Stimulated activated CD4-positive, alpha-beta T cell treated with anti-CD3 and anti-CD28 coated beads, Interleukin-15, amount 100 ng/mL, for 1 hour (primary cell): ENCODE results near the gene KRT3.

Experiments
- DNase-seq, 2 donors: peaks; one replicate each; pipeline ENCODE4 v3.0.0-alpha.2; 2020; ENCODE audit warnings: low read depth in 1 of 2, low spot score in 1 of 2

The KRT3 gene

GRCh38 chr12:52795694-52796428 lies at the start of gene KRT3:
TSS of gene KRT3 (minus strand) at chr12:52796117. CDS start at chr12:52796042, 75 bp downstream.
- DNase-seq, result no peak

- DNase-seq, result no peak
Observed at GRCh38 chr12:52844386-52844785, 48.5 kb upstream of the KRT3 start.

DNA sequence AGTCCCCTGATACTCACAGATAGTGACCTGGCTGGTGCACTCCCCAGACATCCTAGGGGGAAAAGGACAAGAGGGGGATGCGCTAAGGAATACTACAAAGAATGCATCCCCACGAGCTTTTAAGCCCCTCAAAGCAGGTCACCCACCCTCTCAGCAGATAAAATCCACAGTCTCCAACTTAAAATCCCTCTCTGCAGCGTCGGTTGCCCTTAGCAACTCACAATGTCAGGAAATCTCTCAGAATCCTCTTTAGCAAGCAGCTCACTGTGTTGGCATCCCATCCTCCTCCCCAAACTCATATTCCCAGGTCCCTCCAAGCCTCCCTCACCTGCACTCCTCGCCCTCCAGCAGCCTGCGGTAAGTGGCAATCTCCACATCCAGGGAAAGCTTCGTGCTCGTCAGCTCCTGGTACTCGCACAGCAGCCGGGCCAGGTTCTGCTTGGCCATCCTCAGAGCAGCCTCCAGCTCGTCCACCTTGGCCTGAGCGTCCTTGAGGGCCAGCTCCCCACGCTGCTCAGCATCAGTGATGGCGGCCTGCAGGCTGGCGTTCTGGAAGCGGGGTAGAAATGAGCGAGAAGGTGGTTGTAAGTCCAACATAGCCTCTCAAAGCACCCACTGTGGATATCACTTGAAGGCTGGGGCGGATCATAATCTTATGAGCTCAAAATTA lies 43.7 kb upstream of the KRT3 start:
- no peak for DNase-seq

DNA sequence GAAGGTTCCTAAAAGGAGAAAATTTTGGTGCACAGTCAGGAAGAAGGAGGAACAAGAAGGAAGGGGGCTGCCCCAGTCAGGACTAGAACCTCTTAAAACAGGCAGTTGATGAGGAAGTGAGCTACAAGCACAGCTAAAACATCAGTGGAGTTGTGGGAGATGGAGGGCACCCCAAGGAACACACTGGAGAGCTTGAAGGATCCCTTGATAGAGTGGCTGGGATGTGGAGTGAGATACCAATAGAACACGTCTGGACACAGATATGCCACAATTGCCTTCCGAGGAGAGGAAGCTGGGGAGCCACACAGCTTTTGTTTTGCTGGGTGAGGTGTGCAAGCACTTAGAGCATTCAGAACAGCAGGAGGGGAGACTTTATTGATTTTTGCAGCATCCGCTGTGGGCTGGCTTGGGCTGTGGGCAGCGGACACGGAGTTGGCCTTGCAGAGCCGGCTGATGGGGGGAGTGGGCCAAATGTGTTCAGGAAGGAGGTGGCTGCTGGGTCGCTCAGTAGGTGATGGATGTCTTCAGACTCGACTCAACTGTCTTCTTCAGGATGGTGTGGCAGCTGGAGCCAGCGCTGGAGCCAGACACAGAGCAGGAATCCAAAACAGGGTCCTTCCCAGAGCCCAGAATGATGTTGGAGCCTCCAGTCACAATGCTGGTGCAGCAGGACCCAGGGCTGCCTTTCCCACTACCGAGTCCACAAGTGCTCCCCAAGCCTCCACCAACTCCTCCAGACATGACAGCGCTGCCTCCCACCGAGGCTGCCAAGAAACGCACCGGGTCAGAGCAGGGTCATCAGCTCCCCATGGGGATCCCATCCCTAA lies 42.9 kb upstream of the KRT3 start:
- no peak for DNase-seq

DNA sequence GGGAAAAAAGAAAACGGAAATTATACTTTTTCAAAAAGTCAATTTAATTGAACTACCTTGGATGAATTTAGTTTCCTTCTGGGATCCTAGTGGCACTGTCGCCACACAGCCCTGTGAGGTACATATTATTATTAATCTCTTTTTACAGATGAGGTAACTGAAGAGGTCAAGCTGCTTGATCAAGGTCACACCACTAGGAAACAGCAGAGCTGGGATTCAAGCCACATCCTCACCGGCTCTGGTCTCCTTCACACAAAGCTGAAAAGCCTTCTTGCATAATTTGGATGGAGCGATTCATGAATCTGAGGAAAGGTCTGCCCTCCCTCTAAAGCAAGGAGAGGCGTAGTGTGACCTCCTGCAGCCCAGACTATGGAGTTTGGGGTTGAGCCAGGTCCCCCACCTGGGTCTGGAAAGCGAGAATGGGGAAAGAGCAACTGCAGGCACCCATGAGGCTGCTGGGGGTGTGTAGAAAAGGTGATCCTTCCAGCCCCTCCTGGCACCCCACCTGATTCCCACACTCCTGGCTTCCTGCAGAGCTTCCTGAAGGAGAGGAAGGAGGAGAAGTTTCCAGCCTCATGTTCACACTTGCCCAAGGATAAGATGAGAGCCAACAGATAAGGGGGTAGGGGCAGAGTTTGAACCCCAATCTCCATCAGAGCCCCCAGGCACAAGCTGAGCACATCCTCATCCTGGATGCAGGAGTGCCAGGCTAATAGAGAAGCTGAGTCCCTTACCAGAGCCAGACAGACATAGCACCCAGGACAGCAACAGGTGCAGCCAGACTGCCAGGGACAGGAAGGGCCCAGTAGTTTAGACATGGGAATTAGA lies 42.1 kb upstream of the KRT3 start:
- no peak for DNase-seq

- no peak for DNase-seq
Observed at GRCh38 chr12:52837413-52837741, 41.5 kb upstream of the KRT3 start.

DNA sequence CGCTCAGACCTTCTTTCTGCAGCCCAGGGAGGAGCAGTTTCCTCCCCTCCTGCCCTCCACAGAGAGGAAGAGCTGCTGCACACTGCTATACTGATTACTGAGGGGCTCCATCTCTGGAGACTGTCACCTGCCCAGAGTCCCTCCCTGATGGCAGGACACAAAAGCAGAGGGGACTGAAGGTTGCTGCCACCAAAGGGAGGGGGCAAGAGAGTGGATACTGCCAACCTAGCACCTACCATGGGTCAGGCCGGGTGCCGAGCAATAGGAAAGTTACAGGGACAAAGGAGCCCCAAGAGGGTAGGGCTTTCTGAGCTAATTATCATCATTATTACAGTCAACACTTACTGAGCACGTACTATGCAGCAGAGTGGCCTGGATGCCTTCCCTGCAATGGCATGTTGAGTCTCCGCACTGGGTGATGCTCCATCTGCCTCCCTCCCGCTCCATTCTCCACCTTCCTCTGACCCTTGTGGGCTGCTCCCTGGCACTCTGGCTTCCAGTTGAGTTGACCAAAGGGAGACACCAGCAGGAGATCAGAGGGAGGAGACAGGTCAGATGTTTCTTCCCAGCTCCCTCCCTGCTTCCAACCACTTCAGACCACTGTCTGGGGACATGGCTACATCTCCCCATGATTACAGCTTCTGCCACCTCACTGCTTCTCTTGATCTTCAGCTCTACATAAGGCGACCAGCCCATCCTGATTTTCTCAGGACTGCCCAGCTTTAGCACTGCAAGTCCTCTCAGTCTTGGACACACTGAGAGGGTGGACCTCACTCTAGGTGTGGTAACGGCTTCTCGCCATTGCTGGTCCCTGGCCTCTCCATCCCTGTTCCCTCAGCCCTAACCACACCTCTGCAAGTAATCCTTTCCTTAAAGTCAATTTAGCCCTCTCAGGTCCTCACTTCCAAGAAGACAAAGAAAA lies 40.8 kb upstream of the KRT3 start:
- DNase-seq, result no peak

DNA sequence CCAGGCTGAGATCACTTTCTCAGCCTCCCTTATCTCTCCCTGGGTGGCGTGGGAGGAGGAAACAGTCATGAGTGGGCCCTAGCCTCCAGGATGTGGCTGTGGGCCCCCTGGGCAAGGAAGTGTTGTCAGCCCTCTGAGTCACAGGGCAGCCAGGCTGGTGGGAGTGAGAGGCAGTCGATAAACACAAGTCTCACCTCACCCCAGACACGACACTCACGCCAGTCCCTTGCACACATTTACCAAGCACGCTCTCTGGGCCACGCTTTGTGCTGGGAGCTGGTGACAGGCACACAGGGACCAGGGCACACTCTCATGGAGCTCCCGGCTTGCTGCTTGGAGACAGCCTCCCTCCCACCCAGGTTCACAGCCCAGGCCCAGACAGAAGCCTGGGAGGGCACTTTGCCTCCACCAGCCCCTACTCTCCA lies 40.1 kb upstream of the KRT3 start:
- peak in 1 of 2 donors; percentile 27 for DNase-seq

GRCh38 chr12:52835271-52836041 lies 39.5 kb upstream of the KRT3 start:
- no peak for DNase-seq

DNA sequence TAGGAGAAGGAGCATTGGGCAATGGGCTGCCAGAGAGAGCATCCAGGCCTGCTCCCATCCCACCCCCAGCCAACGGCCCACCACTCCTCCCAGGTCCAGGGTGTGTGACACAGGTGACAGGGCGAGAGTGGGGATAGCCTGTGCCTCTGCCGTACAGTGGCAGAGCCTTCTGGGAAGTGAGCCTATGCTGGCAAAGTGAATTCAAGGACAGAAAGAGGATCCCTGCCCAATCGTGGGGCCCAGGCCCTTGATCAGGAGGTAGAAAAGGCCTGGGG lies 38.7 kb upstream of the KRT3 start:
- no peak for DNase-seq

DNA sequence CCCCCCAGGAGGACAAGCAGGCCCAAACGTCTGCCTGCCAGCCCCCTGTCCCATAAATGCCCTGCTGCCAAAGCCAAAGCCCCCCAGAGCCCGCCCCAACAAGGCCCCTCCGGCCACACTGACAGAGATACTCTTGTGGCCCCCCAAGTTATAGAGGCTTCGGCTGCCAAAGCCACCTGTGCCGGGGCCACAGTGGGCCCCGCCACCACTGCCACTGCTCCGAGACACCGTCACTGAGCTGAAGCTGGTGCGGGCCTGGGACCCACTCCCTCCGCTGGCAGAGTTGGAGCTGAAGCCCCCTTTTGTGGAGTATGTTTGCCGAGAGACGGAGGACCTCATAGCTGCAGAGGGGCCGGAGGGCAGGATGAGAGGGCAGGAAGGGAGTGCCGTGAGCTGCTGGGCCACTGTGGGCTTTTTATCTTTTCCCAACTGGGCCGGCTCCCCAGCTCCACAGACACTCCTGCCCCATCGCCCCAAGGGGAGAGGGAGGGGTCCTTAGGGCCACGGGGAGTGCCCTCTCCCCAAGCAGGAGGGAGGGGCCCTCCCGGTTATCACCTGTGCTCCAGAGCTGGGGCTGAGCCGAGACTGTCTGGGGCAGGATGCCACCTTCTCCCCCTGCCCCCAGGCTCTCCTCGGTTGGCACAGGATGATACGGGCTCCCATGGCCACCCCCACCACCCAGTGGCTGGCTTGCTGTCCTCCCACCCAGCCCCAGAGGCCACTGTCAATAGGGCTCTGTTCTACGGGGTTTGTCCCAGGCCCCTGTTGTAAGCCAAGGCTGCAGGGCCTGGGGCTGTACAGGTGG lies 38.2 kb upstream of the KRT3 start, which contains the start of gene KRT79:
Gene KRT79 (minus strand): TSS at position 390 of the 805 bp plus-strand sequence. CDS start 51 bp downstream, at position 339.
- DNase-seq, result no peak

DNA sequence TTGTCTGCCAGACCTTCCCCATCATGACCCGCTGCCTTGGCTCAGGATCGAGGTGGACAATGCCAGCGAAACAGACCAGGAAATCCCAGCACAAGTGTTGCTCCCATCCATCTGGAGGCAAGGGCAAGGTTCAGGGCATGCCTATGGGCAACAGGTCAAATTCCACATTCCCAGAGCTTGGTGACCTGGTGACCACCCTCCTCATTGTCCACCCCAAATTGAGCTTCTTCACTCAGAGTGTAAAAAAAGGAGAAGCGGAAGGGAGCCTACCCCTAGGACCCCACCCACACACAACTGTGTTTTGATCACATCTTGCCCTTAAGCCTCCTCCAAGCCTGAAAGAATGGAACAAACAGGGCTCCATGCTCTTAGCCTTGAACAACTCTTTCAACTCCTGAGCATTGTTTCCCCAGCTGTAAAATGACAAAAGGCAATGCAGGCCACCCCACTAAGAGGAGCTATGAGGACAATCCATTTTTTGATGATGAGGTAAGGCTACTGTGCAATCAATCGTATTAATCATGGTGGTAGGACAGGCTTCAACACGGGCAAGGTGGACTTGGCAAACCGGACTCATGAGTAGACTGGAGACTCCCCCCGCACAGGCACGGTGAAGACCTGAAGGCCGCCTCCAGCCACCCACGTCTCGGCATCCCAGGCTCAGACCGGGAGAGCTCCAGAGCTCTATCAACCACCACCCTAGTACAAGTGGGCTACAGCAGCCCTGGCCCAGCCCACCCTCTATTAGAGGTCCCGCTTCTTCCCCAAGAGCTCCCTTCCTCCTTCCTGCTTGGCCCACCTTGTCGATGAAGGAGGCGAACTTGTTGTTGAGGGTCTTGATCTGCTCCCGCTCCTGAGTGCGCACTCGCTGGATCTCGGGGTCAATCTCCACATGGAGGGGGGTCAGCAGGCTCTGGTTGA lies 37.3 kb upstream of the KRT3 start:
- no peak for DNase-seq

DNA sequence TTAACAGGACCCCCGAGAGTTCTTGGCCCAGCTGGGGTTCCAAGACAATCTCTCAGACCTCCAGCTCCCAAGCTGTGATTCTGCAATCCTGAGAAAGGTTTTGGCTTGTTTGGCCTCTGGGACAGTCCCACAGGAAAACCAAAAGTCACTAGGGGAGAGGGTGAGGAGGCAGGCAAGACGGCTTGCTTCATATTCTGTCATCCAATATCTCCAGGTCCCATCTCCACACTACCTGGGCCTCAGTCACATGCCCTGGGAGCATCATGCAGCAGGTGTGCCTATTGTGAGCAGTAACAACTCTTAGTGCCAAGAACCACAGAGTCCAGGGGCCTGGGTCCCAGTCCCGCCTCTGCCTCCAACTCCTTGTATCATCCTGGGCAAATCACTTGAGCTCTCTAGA lies 36.5 kb upstream of the KRT3 start:
- DNase-seq, result no peak

DNA sequence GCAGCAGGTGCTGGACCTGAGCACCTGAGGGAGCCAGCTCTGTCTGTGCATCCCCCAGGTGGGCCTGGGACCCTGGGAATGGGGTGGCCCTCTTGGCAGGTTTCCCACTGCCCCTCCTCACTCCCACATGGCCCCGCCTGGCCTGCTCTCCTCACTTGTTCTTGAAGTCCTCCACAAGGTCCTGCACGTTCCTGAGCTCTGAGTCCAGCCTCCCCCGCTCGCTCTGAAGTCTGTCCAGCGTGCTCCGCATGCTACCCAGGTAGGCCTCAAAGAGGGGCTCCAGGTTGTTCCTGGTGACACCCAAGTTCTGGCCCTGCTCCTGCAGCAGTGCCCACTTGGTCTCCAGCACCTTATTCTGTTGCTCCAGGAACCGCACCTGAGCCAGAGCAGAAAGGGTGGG lies 35.3 kb upstream of the KRT3 start:
- no peak for DNase-seq

GRCh38 chr12:52829986-52830770 lies 34.3 kb upstream of the KRT3 start:
- no peak for DNase-seq

DNA sequence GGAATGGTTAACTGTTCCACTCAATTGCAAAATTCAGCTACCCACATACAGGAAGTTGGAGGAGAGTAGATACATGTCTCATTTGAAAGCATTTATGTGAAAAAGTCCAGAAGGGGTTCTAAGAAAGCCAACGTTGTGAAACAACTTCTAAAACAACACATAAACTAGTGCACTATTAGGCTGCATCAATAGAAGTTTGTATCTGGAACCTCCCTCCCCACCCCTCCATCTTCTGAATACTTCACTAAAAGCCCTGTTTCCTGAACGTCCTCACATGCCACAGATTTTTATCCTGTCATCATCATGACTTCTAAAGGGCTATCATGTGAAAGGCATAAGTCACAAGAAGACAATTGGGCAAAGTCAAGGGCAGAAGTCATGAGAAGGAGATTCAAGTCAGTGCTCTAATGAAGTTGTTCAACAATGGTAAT lies 32.7 kb upstream of the KRT3 start:
- DNase-seq, result no peak

GRCh38 chr12:52828156-52828555 lies 32.2 kb upstream of the KRT3 start:
- DNase-seq, result no peak
